IMR-90 (cell line): ENCODE measurements around the gene PCDHGA5. TPM values are rescaled to one million over a fixed set of nuclear protein-coding genes. Genes with fewer than 3 reads are reported as not detected.
A peak's percentile ranks its signal among the peaks of the same experiment; 100 is the strongest.

ENCODE experiments used
- ATAC-seq: fragments of 200-7000 bp; cut with Tn5 transposase; 2 replicates; pipeline ENCODE4 v1.9.1; 2020; ENCODE audit warnings: low read depth, mild to moderate bottlenecking, moderate library complexity
- BruUV-seq: library from RNA; stranded (reverse); fragments of 400-500 nt; replicated peaks from 2 replicates; lab custom pipeline; 2021; lab: Mats Ljungman, UMichigan
- CTCF ChIA-PET: fragments of 300-600 bp; formaldehyde crosslinking; extraction: SDS; loops from one replicate; lab custom pipeline; 2021; ENCODE audit warnings: antibody characterized with exemption; lab: Yijun Ruan, JAX
- POLR2A ChIA-PET: fragments of 300-600 bp; sonication (Branson Sonifier 250); formaldehyde crosslinking; loops from one replicate; lab custom pipeline; 2022; ENCODE audit warnings: antibody characterized with exemption; ENCODE audit not compliant: unreplicated experiment; lab: Charles Lee
- DNase-seq: peaks from one replicate; pipeline ENCODE4 v3.0.0; 2013
- H2AFZ ChIP-seq: replicated peaks from 2 replicates; pipeline ENCODE3; 2013; ENCODE audit warnings: low read length, mild to moderate bottlenecking; ENCODE audit not compliant: poor library complexity
- H2AK5ac ChIP-seq: 2 replicates; pipeline ENCODE4 v1.6.1; 2013; ENCODE audit warnings: low read depth, low read length, inconsistent platforms
- H2AK9ac ChIP-seq: replicated peaks from 2 replicates; pipeline ENCODE3; 2013; ENCODE audit warnings: mild to moderate bottlenecking, low read depth, low read length, moderate library complexity; ENCODE audit not compliant: poor library complexity
- H2BK120ac ChIP-seq: 2 replicates; pipeline ENCODE4 v1.6.1; 2013; ENCODE audit warnings: low read depth, low read length, inconsistent platforms
- H2BK15ac ChIP-seq: 3 replicates; pipeline ENCODE4 v1.6.1; 2013; ENCODE audit warnings: low read depth, low read length, inconsistent platforms
- H2BK20ac ChIP-seq: 2 replicates; pipeline ENCODE4 v1.6.1; 2013; ENCODE audit warnings: low read depth, mild to moderate bottlenecking, inconsistent platforms, low read length, moderate library complexity
- H2BK5ac ChIP-seq: 2 replicates; pipeline ENCODE4 v1.6.1; 2013; ENCODE audit warnings: mild to moderate bottlenecking, low read depth, low read length, inconsistent platforms; ENCODE audit not compliant: poor library complexity, severe bottlenecking
- H3K14ac ChIP-seq: replicated peaks from 2 replicates; pipeline ENCODE4 v1.6.1; 2013; ENCODE audit warnings: low read depth, low read length, inconsistent platforms
- H3K18ac ChIP-seq: 2 replicates; pipeline ENCODE4 v1.6.1; 2013; ENCODE audit warnings: low read depth, low read length, control low read depth
- H3K23ac ChIP-seq: 2 replicates; pipeline ENCODE4 v1.6.1; 2013; ENCODE audit warnings: low read depth, low read length, inconsistent platforms
- H3K27ac ChIP-seq: 2 replicates; pipeline ENCODE4 v1.5.1; 2013; ENCODE audit warnings: mild to moderate bottlenecking, control low read depth, low read length; ENCODE audit not compliant: insufficient read depth
- H3K27me3 ChIP-seq: 2 replicates; pipeline ENCODE4 v1.6.1; 2013; ENCODE audit warnings: low read length; ENCODE audit not compliant: control insufficient read depth, insufficient read depth
- H3K36me3 ChIP-seq: 2 replicates; pipeline ENCODE4 v1.6.1; 2013; ENCODE audit warnings: low read length, mixed read lengths; ENCODE audit not compliant: control insufficient read depth, insufficient read depth
- H3K4ac ChIP-seq: 2 replicates; pipeline ENCODE4 v1.6.1; 2013; ENCODE audit warnings: low read depth, low read length, inconsistent platforms
- H3K4me1 ChIP-seq: 2 replicates; pipeline ENCODE4 v1.6.1; 2013; ENCODE audit warnings: low read length, mixed read lengths; ENCODE audit not compliant: control insufficient read depth, insufficient read depth
- H3K4me2 ChIP-seq: 2 replicates; pipeline ENCODE4 v1.6.1; 2013; ENCODE audit warnings: low read depth, mild to moderate bottlenecking, control low read depth, low read length, moderate library complexity
- H3K4me3 ChIP-seq: 2 replicates; pipeline ENCODE4 v1.5.1; 2013; ENCODE audit warnings: low read depth, mild to moderate bottlenecking, control low read depth, low read length, moderate library complexity; ENCODE audit not compliant: insufficient read depth
- H3K56ac ChIP-seq: 2 replicates; pipeline ENCODE4 v1.6.1; 2013; ENCODE audit warnings: low read length, inconsistent platforms; ENCODE audit not compliant: insufficient read depth; ENCODE audit errors: extremely low read depth
- H3K79me1 ChIP-seq, 2 experiments: 2 replicates each; pipeline ENCODE4 v1.6.1; 2013; ENCODE audit warnings: low read length in 2 of 2, inconsistent platforms in 1 of 2, low read depth in 1 of 2
- H3K9ac ChIP-seq: 2 replicates; pipeline ENCODE4 v1.6.1; 2013; ENCODE audit warnings: low read depth, low read length, control low read depth
- H3K9me1 ChIP-seq: 2 replicates; pipeline ENCODE4 v1.6.1; 2013; ENCODE audit warnings: low read length, inconsistent platforms; ENCODE audit not compliant: insufficient read depth
- H3K9me3 ChIP-seq: 2 replicates; pipeline ENCODE4 v1.6.1; 2013; ENCODE audit warnings: low read length; ENCODE audit not compliant: control insufficient read depth, insufficient read depth
- H4K20me1 ChIP-seq: 2 replicates; pipeline ENCODE4 v1.6.1; 2013; ENCODE audit warnings: low read length, inconsistent platforms; ENCODE audit not compliant: insufficient read depth
- H4K5ac ChIP-seq: 2 replicates; pipeline ENCODE4 v1.6.1; 2013; ENCODE audit warnings: mild to moderate bottlenecking, low read depth, low read length, control low read depth
- H4K8ac ChIP-seq, 2 experiments: 2 replicates each; pipeline ENCODE4 v1.6.1; 2013; ENCODE audit warnings: low read depth in 2 of 2, low read length in 2 of 2, control low read depth in 1 of 2, inconsistent platforms in 1 of 2
- H4K91ac ChIP-seq: 2 replicates; pipeline ENCODE4 v1.6.1; 2013; ENCODE audit warnings: low read depth, low read length, inconsistent platforms; ENCODE audit not compliant: insufficient read depth
- BHLHE40 ChIP-seq: fragments of 150-350 bp; IDR thresholded peaks from 2 replicates; pipeline ENCODE4 v1.6.1; 2016; ENCODE audit warnings: mild to moderate bottlenecking, low read depth, low read length
- RAD21 ChIP-seq: IDR thresholded peaks from 2 replicates; pipeline ENCODE4 v1.6.1; 2012; ENCODE audit warnings: low read length, improper control_type of control experiment
- RCOR1 ChIP-seq: IDR thresholded peaks from 2 replicates; pipeline ENCODE4 v1.6.1; 2012; ENCODE audit warnings: mild to moderate bottlenecking, low read length, improper control_type of control experiment; ENCODE audit not compliant: insufficient replicate concordance
- RFX5 ChIP-seq: IDR thresholded peaks from 2 replicates; pipeline ENCODE4 v1.8.0; 2012; ENCODE audit warnings: low read depth, mild to moderate bottlenecking, low read length, moderate library complexity
- SMC3 ChIP-seq: fragments of 150-350 bp; IDR thresholded peaks from 2 replicates; pipeline ENCODE4 v1.6.1; 2016; ENCODE audit warnings: low read depth, mild to moderate bottlenecking, antibody characterized with exemption, low read length, moderate library complexity
- WGBS, 2 experiments: methylation state at CpG; one replicate each; pipeline versions ENCODE4 v1.1.5 to v1.1.7; 2013; ENCODE audit warnings: missing lambda C conversion rate in 2 of 2; ENCODE audit not compliant: insufficient read length in 1 of 2; ENCODE audit errors: extremely low coverage in 2 of 2; 5-methylcytosine and 5-hydroxymethylcytosine counted together
- dilution Hi-C: fragments of 300-500 bp; cut with HindIII; formaldehyde crosslinking; loops from one replicate; pipeline ENCODE4 v1.14.3; 2018; ENCODE audit warnings: low sequenced_read_pairs; ENCODE audit not compliant: unreplicated experiment
- in situ Hi-C: fragments of 300-500 bp; cut with MboI; formaldehyde crosslinking; loops from 3 replicates; pipeline ENCODE4 v1.14.3; 2019; ENCODE audit warnings: low sequenced_read_pairs, inconsistent platforms, mixed read lengths
- intact Hi-C: fragments of 100-400 bp; cut with micrococcal nuclease; formaldehyde crosslinking; loops from 2 replicates; pipeline ENCODE4 v1.10.0; 2022
- polyA plus RNA-seq, 3 experiments: library from polyadenylated mRNA; depleted of rRNA; stranded (reverse); fragments of >200 nt; gene quantifications; 2 replicates each; pipeline ENCODE4 v1.2.3, GENCODE V29; 2012; ENCODE audit warnings: low replicate concordance in 1 of 3
- total RNA-seq: library from RNA; depleted of rRNA; stranded (reverse); fragments of >200 nt; gene quantifications from 2 replicates; pipeline ENCODE4 v1.2.3, GENCODE V29; 2012
- TF ChIP-seq, protein P1 (sequence below): conservative IDR thresholded peaks from 2 replicates; pipeline ENCODE4 v1.5.1; 2012; ENCODE audit warnings: mild to moderate bottlenecking, low read depth, low read length, improper control_type of control experiment

PCDHGA5 gene
- total and polyA plus RNA-seq, 2 of the 4 experiments (the other 2 are of a cell fraction), result 1.3 to 2.0 TPM

DNA sequence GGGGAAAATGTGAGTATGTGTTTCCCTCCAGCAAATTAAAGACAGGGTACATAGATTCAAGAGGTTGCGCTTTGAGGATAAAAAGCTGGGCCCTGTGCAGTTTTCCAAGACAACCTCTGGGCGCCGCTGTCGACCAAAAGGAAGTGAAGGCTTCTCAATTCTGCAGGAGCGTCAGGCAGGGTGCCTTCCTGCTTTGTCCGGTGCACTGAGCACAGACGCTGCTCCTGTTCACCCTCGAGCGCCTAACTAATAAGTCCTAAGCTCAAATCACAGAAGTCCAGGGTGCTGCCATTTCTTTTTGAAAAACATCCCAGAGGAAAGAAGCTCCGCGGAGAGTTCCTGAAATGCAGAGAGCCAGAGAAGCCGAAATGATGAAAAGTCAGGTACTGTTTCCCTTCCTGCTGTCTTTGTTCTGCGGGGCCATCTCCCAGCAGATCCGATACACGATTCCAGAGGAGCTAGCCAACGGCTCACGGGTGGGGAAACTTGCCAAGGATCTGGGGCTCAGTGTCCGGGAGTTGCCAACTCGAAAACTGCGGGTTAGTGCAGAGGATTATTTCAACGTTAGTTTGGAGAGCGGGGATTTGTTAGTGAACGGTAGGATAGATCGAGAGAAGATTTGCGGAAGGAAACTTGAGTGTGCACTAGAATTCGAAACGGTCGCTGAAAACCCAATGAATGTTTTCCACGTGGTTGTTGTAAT lies 13.9 kb upstream of the PCDHGA5 start, which contains the start of gene PCDHGB1:
TSS of gene PCDHGB1 (plus strand) at position 183 of the 703 bp plus-strand sequence. CDS start at position 345, 162 bp downstream.
- POLR2A ChIA-PET, result no interaction called here
- Histone ChIP-seq H3K27ac (no peak within 1 kb of the TSS), H2AK9ac (no peak within 1 kb of the TSS), H3K4me2 (peak within 1 kb of the TSS; percentile 45; the same call in 1 of the 2 replicates), H4K91ac (no peak within 1 kb of the TSS), H3K9ac (peak within 1 kb of the TSS; percentile 28), H3K79me1 (no peaks in the 10 kb centered on the region), H2BK5ac (no peak within 1 kb of the TSS), H3K4ac (no peak within 1 kb of the TSS), H4K20me1 (no peaks in the 10 kb centered on the region), H3K36me3 (peaks cover 3% of the 10 kb centered on the region; the same call in 1 of the 2 replicates), H4K5ac (0 out of 2 replicates have a peak within 1 kb of the TSS, but pooled peaks have one; percentile 4), H3K4me1 (no peaks in the 10 kb centered on the region), H4K8ac (peak within 1 kb of the TSS; percentile 0 to 20; a peak in 1 of 4 replicates), H3K56ac (no peak within 1 kb of the TSS; the same call in 1 of the 2 replicates), H3K14ac (no peak within 1 kb of the TSS), H3K4me3 (peak within 1 kb of the TSS; percentile 55), H2AK5ac (no peak within 1 kb of the TSS), H3K18ac (no peak within 1 kb of the TSS), H3K9me3 (peaks cover 33% of the 10 kb centered on the region), H2AFZ (peak within 1 kb of the TSS; percentile 77), H2BK20ac (no peak within 1 kb of the TSS), H3K27me3 (no peaks in the 10 kb centered on the region), H3K23ac (no peak within 1 kb of the TSS), H2BK120ac (no peak within 1 kb of the TSS), H3K9me1 (no peaks in the 10 kb centered on the region), H2BK15ac (no peak within 1 kb of the TSS)
- peak; percentile 71 for DNase-seq
- WGBS, 2 experiments, result 27 to 100% methylated on average over 3 to 13 of the region's 29 CpGs
- peak; percentile 94 for ATAC-seq
- TF ChIP-seq RCOR1 (no peak), RFX5 (no peak), RAD21 (peak; percentile 57), SMC3 (peak; percentile 37), BHLHE40 (peak; percentile 15; the same call in 1 of the 2 replicates)
- TF ChIP-seq, protein P1, sequence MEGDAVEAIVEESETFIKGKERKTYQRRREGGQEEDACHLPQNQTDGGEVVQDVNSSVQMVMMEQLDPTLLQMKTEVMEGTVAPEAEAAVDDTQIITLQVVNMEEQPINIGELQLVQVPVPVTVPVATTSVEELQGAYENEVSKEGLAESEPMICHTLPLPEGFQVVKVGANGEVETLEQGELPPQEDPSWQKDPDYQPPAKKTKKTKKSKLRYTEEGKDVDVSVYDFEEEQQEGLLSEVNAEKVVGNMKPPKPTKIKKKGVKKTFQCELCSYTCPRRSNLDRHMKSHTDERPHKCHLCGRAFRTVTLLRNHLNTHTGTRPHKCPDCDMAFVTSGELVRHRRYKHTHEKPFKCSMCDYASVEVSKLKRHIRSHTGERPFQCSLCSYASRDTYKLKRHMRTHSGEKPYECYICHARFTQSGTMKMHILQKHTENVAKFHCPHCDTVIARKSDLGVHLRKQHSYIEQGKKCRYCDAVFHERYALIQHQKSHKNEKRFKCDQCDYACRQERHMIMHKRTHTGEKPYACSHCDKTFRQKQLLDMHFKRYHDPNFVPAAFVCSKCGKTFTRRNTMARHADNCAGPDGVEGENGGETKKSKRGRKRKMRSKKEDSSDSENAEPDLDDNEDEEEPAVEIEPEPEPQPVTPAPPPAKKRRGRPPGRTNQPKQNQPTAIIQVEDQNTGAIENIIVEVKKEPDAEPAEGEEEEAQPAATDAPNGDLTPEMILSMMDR, result peak; percentile 61
- TSS peak; percentile 43 for BruUV-seq
- CTCF ChIA-PET, result interaction anchor here (0.8 kb wide), 1 partner anchor 207 kb away, joined by 4 read pairs; no protein-coding TSS in a partner anchor
- dilution Hi-C loops, result no loop called here
- intact Hi-C loops, result no loop called here
- in situ Hi-C loops, result no loop called here
